Common myeloid progenitor, CD34-positive (primary cell): ENCODE data around the gene TNIK.

Experiments used
- CTCF ChIA-PET: fragments of 350-600 bp; sonication (Branson Sonifier 250); formaldehyde crosslinking; loops from one replicate; lab custom pipeline; 2021; ENCODE audit warnings: antibody characterized with exemption; lab: Charles Lee
- POLR2A ChIA-PET: fragments of 350-600 bp; sonication (Branson Sonifier 250); formaldehyde crosslinking; loops from one replicate; lab custom pipeline; 2021; ENCODE audit warnings: antibody characterized with exemption; lab: Charles Lee
- DNase-seq, 3 donors: peaks; one replicate each; pipeline versions ENCODE4 v3.0.0 to v3.0.0-alpha.2; 2013
- H3K27ac ChIP-seq, 2 experiments: 1 replicate in 1 of 2; 2 replicates in 1 of 2; pipeline ENCODE4 v1.7.0; 2013; ENCODE audit warnings: inconsistent platforms in 2 of 2, low read length in 2 of 2, mild to moderate bottlenecking in 2 of 2, low read depth in 1 of 2, moderate library complexity in 1 of 2; ENCODE audit not compliant: severe bottlenecking in 2 of 2, insufficient read depth in 1 of 2, poor library complexity in 1 of 2
- H3K27me3 ChIP-seq, 5 experiments: replicated peaks in 2 of 5; 1 replicate in 3 of 5; 2 replicates in 2 of 5; pipeline versions ENCODE4 v1.6.1 to v1.7.0; 2013; ENCODE audit warnings: low read length in 4 of 5, mild to moderate bottlenecking in 2 of 5, moderate library complexity in 2 of 5, inconsistent platforms in 1 of 5; ENCODE audit not compliant: insufficient read depth in 5 of 5, control insufficient read depth in 4 of 5
- H3K36me3 ChIP-seq, 4 experiments: 1 replicate in 2 of 4; 2 replicates in 2 of 4; pipeline versions ENCODE4 v1.6.1 to v1.7.0; 2013; ENCODE audit warnings: low read length in 3 of 4, control low read depth in 1 of 4, mild to moderate bottlenecking in 1 of 4; ENCODE audit not compliant: control insufficient read depth in 4 of 4, insufficient read depth in 4 of 4
- H3K4me1 ChIP-seq, 4 experiments: 1 replicate in 3 of 4; 2 replicates in 1 of 4; pipeline versions ENCODE4 v1.6.1 to v1.7.1; 2013; ENCODE audit warnings: low read length in 3 of 4, mild to moderate bottlenecking in 3 of 4, control low read depth in 1 of 4, inconsistent platforms in 1 of 4, moderate library complexity in 1 of 4; ENCODE audit not compliant: control insufficient read depth in 4 of 4, insufficient read depth in 4 of 4; ENCODE audit errors: control extremely low read depth in 1 of 4
- H3K4me3 ChIP-seq, 7 experiments: 1 replicate in 4 of 7; 2 replicates in 3 of 7; pipeline versions ENCODE4 v1.5.1 to v1.7.0; 2013; ENCODE audit warnings: mild to moderate bottlenecking in 7 of 7, low read length in 6 of 7, moderate library complexity in 6 of 7, inconsistent platforms in 2 of 7, low read depth in 2 of 7, control low read depth in 1 of 7; ENCODE audit not compliant: insufficient read depth in 4 of 7, control insufficient read depth in 1 of 7; ENCODE audit errors: extremely low read depth in 1 of 7
- H3K9me3 ChIP-seq, 5 experiments: 1 replicate in 4 of 5; 2 replicates in 1 of 5; pipeline versions ENCODE4 v1.6.1 to v1.7.1; 2013; ENCODE audit warnings: low read length in 4 of 5, mild to moderate bottlenecking in 2 of 5, inconsistent platforms in 1 of 5, low read depth in 1 of 5, moderate library complexity in 1 of 5; ENCODE audit not compliant: control insufficient read depth in 4 of 5, insufficient read depth in 2 of 5; ENCODE audit errors: control extremely low read depth in 1 of 5
- WGBS: methylation state at CpG from one replicate; pipeline ENCODE4 v1.1.5; 2013; ENCODE audit not compliant: insufficient coverage; 5-methylcytosine and 5-hydroxymethylcytosine counted together

The TNIK gene

GRCh38 chr3:171354706-171355582 lies 105.3 kb downstream of the TNIK start:
- DNase-seq: no peak
- Histone ChIP-seq H3K27me3 (no peaks in the 10 kb centered on the region), H3K4me3 (no peak overlapping the region), H3K27ac (no peak overlapping the region), H3K9me3 (no peaks in the 10 kb centered on the region), H3K4me1 (peaks cover 0 to 7% (median 0%) of the 10 kb centered on the region in 4 experiments), H3K36me3 (no peaks in the 10 kb centered on the region)
- ChIA-PET POLR2A (no interaction called here), CTCF (interaction anchor here (0.7 to 1.5 kb wide), 4 partner anchors 14 to 169 kb away, joined by 3 read pairs; no protein-coding TSS in a partner anchor)
- 100% methylated on average over 2 of the region's 4 CpGs for WGBS

GRCh38 chr3:171354049-171354705 lies 106.0 kb downstream of the TNIK start:
- H3K9me3 ChIP-seq: no peaks in the 10 kb centered on the region
- ChIA-PET POLR2A (no interaction called here), CTCF (interaction anchor here (1.3 to 1.5 kb wide), 3 partner anchors 13 to 168 kb away, joined by 3 read pairs; no protein-coding TSS in a partner anchor)
- H3K27ac ChIP-seq: no peak overlapping the region
- 93% methylated on average over 4 of the region's 5 CpGs for WGBS
- H3K27me3 ChIP-seq: no peaks in the 10 kb centered on the region
- H3K4me1 ChIP-seq: peaks cover 0 to 9% (median 0%) of the 10 kb centered on the region in 4 experiments
- DNase-seq: no peak
- H3K4me3 ChIP-seq: no peak overlapping the region
- no peaks in the 10 kb centered on the region for H3K36me3 ChIP-seq

GRCh38 chr3:171353423-171353822 lies 106.8 kb downstream of the TNIK start:
- H3K27me3 ChIP-seq: no peaks in the 10 kb centered on the region
- no CpG with 5 or more reads among the region's 4 CpGs for WGBS
- no peaks in the 10 kb centered on the region for H3K9me3 ChIP-seq
- H3K4me1 ChIP-seq: peaks cover 0 to 15% (median 1%) of the 10 kb centered on the region in 4 experiments
- POLR2A ChIA-PET: no interaction called here
- no peaks in the 10 kb centered on the region for H3K36me3 ChIP-seq
- no peak overlapping the region for H3K27ac ChIP-seq
- no peak overlapping the region for H3K4me3 ChIP-seq
- no peak for DNase-seq
- CTCF ChIA-PET: no interaction called here

DNA sequence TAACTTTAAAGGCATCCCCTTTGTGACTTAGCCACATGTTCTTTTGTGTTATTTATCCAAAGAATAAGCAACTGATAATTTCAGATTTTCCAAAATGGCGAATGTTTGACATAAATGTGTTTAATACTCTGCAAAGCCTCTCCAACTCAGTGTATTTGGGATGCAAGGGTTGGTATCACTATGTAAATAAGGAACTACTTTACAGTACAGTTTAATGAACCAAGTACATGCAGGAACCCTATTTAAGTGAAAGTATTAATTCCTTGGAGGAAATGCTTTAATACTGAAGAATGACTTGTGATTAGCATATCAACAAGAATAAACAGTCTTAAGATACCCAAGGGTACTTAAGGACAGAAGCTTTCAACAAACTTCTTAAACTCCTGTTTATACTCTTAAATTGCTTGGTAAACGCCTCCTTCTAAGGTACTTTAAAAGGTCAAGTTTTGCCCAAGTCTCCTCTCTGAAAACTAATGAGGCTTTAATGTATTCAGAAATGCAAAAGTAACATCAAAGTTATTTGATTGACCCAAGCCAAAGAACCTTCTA lies 107.7 kb downstream of the TNIK start:
- CTCF ChIA-PET: no interaction called here
- POLR2A ChIA-PET: no interaction called here
- 100% methylated on average over 1 of the region's 2 CpGs for WGBS
- peaks cover 3 to 25% (median 10%) of the 10 kb centered on the region in 4 experiments for H3K4me1 ChIP-seq
- H3K36me3 ChIP-seq: no peaks in the 10 kb centered on the region
- no peak overlapping the region for H3K4me3 ChIP-seq
- H3K9me3 ChIP-seq: no peaks in the 10 kb centered on the region
- H3K27ac ChIP-seq: no peak overlapping the region
- H3K27me3 ChIP-seq: no peaks in the 10 kb centered on the region
- DNase-seq: no peak

GRCh38 chr3:171351676-171352075 lies 108.5 kb downstream of the TNIK start:
- Histone ChIP-seq H3K4me3 (no peak overlapping the region), H3K9me3 (no peaks in the 10 kb centered on the region), H3K27me3 (no peaks in the 10 kb centered on the region), H3K27ac (no peak overlapping the region), H3K36me3 (no peaks in the 10 kb centered on the region), H3K4me1 (peaks cover 5 to 33% (median 16%) of the 10 kb centered on the region in 4 experiments)
- CTCF ChIA-PET: no interaction called here
- WGBS: 73% methylated on average over 1 of the region's 1 CpG
- POLR2A ChIA-PET: no interaction called here
- DNase-seq: peak in 1 of 3 donors; percentile 23

DNA sequence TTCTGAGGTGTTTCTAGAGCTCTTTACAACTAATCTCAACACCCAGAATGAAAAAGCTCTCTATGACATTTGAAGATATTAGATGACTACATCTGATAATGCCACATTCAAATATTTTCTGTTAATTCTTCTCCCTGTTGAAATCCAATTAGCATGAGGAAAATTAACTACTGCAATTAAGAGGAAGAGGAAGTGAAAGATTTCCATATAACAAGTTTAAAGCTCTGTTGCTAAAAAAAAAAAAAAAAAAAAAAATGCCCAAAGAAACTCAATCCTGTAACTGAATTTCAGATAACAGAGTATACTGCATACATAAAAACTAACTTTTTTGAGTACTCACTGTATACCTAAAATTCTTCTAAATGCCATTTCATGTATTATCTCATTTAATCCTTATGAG lies 109.8 kb downstream of the TNIK start:
- Histone ChIP-seq H3K27me3 (no peaks in the 10 kb centered on the region), H3K36me3 (no peaks in the 10 kb centered on the region), H3K9me3 (no peaks in the 10 kb centered on the region), H3K4me3 (no peak overlapping the region), H3K27ac (no peak overlapping the region), H3K4me1 (peaks cover 11 to 39% (median 17%) of the 10 kb centered on the region in 4 experiments)
- DNase-seq: no peak
- ChIA-PET POLR2A (no interaction called here), CTCF (interaction anchor here (0.7 to 1.0 kb wide), 2 partner anchors 8 to 22 kb away, joined by 3 read pairs; no protein-coding TSS in a partner anchor)
